Measurements from ENCODE around the gene SF3B5.
"Not testable (repeated sequence)": the region's sequence is repeated elsewhere in the genome, so short reads cannot be mapped to it uniquely, and the experiment has no call there.

The SF3B5 gene

DNA sequence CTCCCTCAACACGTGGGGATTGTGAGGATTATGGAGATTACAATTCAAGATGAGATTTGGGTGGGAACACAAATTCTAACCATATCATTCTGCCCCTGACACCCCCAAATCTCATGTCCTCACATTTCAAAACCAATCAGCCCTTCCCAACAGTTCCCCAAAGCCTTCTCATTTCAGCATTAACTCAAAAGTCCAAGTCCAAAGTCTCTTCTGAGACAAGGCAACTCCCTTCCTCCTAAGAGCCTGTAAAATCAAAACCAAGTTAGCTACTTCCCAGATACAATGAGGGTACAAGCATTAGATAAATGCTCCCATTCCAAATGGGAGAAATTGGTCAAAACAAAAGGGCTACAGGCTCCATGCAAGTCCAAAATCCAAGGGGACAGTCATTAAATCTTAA is 47.7 kb downstream of the SF3B5 start:
- DNase-seq (ENCODE audit: low spot score) (no peak), ATAC-seq (ENCODE audit: low read depth) (no peak)
- Histone ChIP-seq H3K4me3 (ENCODE audit: severe bottlenecking) (no peak overlapping the region), H3K27ac (ENCODE audit: poor library complexity, severe bottlenecking) (no peak overlapping the region), H3K4me1 (ENCODE audit: insufficient read depth, poor library complexity, severe bottlenecking) (no peaks in the 10 kb centered on the region), H3K9me3 (ENCODE audit: severe bottlenecking) (no peaks in the 10 kb centered on the region), H3K36me3 (ENCODE audit: low read depth) (no peaks in the 10 kb centered on the region), H3K27me3 (ENCODE audit: insufficient read depth, poor library complexity, severe bottlenecking) (no peaks in the 10 kb centered on the region)
- TF ChIP-seq, protein P1, sequence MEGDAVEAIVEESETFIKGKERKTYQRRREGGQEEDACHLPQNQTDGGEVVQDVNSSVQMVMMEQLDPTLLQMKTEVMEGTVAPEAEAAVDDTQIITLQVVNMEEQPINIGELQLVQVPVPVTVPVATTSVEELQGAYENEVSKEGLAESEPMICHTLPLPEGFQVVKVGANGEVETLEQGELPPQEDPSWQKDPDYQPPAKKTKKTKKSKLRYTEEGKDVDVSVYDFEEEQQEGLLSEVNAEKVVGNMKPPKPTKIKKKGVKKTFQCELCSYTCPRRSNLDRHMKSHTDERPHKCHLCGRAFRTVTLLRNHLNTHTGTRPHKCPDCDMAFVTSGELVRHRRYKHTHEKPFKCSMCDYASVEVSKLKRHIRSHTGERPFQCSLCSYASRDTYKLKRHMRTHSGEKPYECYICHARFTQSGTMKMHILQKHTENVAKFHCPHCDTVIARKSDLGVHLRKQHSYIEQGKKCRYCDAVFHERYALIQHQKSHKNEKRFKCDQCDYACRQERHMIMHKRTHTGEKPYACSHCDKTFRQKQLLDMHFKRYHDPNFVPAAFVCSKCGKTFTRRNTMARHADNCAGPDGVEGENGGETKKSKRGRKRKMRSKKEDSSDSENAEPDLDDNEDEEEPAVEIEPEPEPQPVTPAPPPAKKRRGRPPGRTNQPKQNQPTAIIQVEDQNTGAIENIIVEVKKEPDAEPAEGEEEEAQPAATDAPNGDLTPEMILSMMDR (IDR thresholded peaks at IDR 0.05; ENCODE audit: poor library complexity, severe bottlenecking), result no peak

DNA sequence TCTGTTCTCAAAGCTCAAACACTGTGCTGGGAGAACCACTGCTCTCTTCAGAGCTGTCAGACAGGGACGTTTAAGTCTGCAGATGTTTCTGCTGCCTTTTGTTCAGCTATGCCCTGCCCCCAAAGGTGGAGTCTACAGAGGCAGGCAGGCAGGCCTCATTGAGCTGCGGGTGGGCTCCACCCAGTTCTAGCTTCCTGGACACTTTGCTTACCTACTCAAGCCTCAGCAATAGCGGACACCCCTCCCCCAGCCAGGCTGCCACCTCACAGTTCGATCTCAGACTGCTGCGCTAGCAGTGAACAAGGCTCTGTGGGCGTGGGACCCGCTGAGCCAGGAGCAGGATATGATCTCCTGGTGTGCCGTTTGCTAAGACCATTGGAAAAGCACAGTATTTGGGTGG is 48.7 kb downstream of the SF3B5 start:
- H3K27me3 ChIP-seq (ENCODE audit: insufficient read depth, poor library complexity, severe bottlenecking), result not testable (repeated sequence)

DNA sequence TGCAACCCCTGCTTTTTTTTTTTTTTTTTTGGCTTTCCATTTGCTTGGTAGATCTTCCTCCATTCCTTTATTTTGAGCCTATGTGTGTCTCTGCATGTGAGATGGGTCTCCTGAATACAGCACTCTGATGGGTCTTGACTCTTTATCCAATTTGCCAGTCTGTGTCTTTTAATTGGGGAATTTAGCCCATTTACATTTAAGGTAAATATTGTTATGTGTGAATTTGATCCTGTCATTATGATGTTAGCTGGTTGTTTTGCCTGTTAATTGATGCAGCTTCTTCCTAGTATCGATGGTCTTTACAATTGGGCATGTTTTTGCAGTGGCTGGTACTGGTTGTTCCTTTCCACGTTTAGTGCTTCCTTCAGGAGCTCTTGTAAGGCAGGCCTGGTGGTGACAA is 50.4 kb downstream of the SF3B5 start:
- H3K36me3 ChIP-seq (ENCODE audit: low read depth); H3K4me3 ChIP-seq (ENCODE audit: severe bottlenecking); DNase-seq (ENCODE audit: low spot score); H3K9me3 ChIP-seq (ENCODE audit: severe bottlenecking); H3K4me1 ChIP-seq (ENCODE audit: insufficient read depth, poor library complexity, severe bottlenecking); H3K27me3 ChIP-seq (ENCODE audit: insufficient read depth, poor library complexity, severe bottlenecking); H3K27ac ChIP-seq (ENCODE audit: poor library complexity, severe bottlenecking); ATAC-seq (ENCODE audit: low read depth): not testable (repeated sequence)

More for the DNA sequence above, 48.7 kb downstream of the SF3B5 start:
- not testable (repeated sequence) for H3K36me3 ChIP-seq (ENCODE audit: low read depth); DNase-seq (ENCODE audit: low spot score); H3K27ac ChIP-seq (ENCODE audit: poor library complexity, severe bottlenecking); H3K4me3 ChIP-seq (ENCODE audit: severe bottlenecking); ATAC-seq (ENCODE audit: low read depth); H3K4me1 ChIP-seq (ENCODE audit: insufficient read depth, poor library complexity, severe bottlenecking); H3K9me3 ChIP-seq (ENCODE audit: severe bottlenecking)
